ENCODE data around the gene ARMS2.

Gene ARMS2

GRCh38 chr10:122459561-122460273 is 5.3 kb downstream of the ARMS2 start:
- in situ Hi-C loops (cut with HindIII; ENCODE audit: low pct_unique_long_range_greater_than_20kb, low sequenced_read_pairs): no loop called here

GRCh38 chr10:122460891-122461293 is 6.4 kb downstream of the ARMS2 start:
- no peak for TF ChIP-seq JUND (IDR thresholded peaks at IDR 0.05; ENCODE audit: low read depth)
- no peak for DNase-seq (ENCODE audit: low read depth in 1 of 2, low spot score in 1 of 2)
- in situ Hi-C loops (cut with HindIII; ENCODE audit: low pct_unique_long_range_greater_than_20kb, low sequenced_read_pairs): no loop called here

More at GRCh38 chr10:122459561-122460273, 5.3 kb downstream of the ARMS2 start:
- no peak for TF ChIP-seq JUND (IDR thresholded peaks at IDR 0.05; ENCODE audit: low read depth)
- DNase-seq (ENCODE audit: low read depth in 1 of 2, low spot score in 1 of 2): no peak

- TF ChIP-seq JUND (IDR thresholded peaks at IDR 0.05; ENCODE audit: low read depth): no peak
- DNase-seq (ENCODE audit: low read depth in 1 of 2, low spot score in 1 of 2): peak; percentile 33 to 59
- in situ Hi-C loops (cut with HindIII; ENCODE audit: low pct_unique_long_range_greater_than_20kb, low sequenced_read_pairs): no loop called here
Observed at GRCh38 chr10:122461367-122461728, 6.9 kb downstream of the ARMS2 start, which contains the start of gene HTRA1. HTRA1 (plus strand) TSS chr10:122461553; CDS start chr10:122461653, 100 bp downstream.

GRCh38 chr10:122461729-122462532 is 7.5 kb downstream of the ARMS2 start:
- in situ Hi-C loops (cut with HindIII; ENCODE audit: low pct_unique_long_range_greater_than_20kb, low sequenced_read_pairs): no loop called here
- TF ChIP-seq JUND (IDR thresholded peaks at IDR 0.05; ENCODE audit: low read depth): no peak
- DNase-seq (ENCODE audit: low read depth in 1 of 2, low spot score in 1 of 2): peak; percentile 16 to 37

- peak; percentile 19 to 23 for DNase-seq (ENCODE audit: low read depth in 1 of 2, low spot score in 1 of 2)
- TF ChIP-seq JUND (IDR thresholded peaks at IDR 0.05; ENCODE audit: low read depth): no peak
- in situ Hi-C loops (cut with HindIII; ENCODE audit: low pct_unique_long_range_greater_than_20kb, low sequenced_read_pairs): no loop called here
Observed at GRCh38 chr10:122462533-122463465, 8.3 kb downstream of the ARMS2 start.

- DNase-seq (ENCODE audit: low read depth in 1 of 2, low spot score in 1 of 2): no peak
- in situ Hi-C loops (cut with HindIII; ENCODE audit: low pct_unique_long_range_greater_than_20kb, low sequenced_read_pairs): no loop called here
- no peak for TF ChIP-seq JUND (IDR thresholded peaks at IDR 0.05; ENCODE audit: low read depth)
Observed at GRCh38 chr10:122463466-122464249, 9.2 kb downstream of the ARMS2 start.

- DNase-seq (ENCODE audit: low read depth in 1 of 2, low spot score in 1 of 2): no peak
- no peak for TF ChIP-seq JUND (IDR thresholded peaks at IDR 0.05; ENCODE audit: low read depth)
- in situ Hi-C loops (cut with HindIII; ENCODE audit: low pct_unique_long_range_greater_than_20kb, low sequenced_read_pairs): no loop called here
Observed at GRCh38 chr10:122464250-122464510, 9.7 kb downstream of the ARMS2 start.

- in situ Hi-C loops (cut with HindIII; ENCODE audit: low pct_unique_long_range_greater_than_20kb, low sequenced_read_pairs): no loop called here
- DNase-seq (ENCODE audit: low read depth in 1 of 2, low spot score in 1 of 2): no peak
- TF ChIP-seq JUND (IDR thresholded peaks at IDR 0.05; ENCODE audit: low read depth): no peak
Observed at GRCh38 chr10:122464586-122464985, 10.1 kb downstream of the ARMS2 start.

- TF ChIP-seq JUND (IDR thresholded peaks at IDR 0.05; ENCODE audit: low read depth): no peak
- no peak for DNase-seq (ENCODE audit: low read depth in 1 of 2, low spot score in 1 of 2)
- in situ Hi-C loops (cut with HindIII; ENCODE audit: low pct_unique_long_range_greater_than_20kb, low sequenced_read_pairs): no loop called here
Observed at GRCh38 chr10:122465401-122466040, 11.1 kb downstream of the ARMS2 start.

- in situ Hi-C loops (cut with HindIII; ENCODE audit: low pct_unique_long_range_greater_than_20kb, low sequenced_read_pairs): no loop called here
- DNase-seq (ENCODE audit: low read depth in 1 of 2, low spot score in 1 of 2): no peak
Observed at GRCh38 chr10:122466951-122467381, 12.5 kb downstream of the ARMS2 start.

GRCh38 chr10:122467701-122468100 is 13.2 kb downstream of the ARMS2 start:
- in situ Hi-C loops (cut with HindIII; ENCODE audit: low pct_unique_long_range_greater_than_20kb, low sequenced_read_pairs): no loop called here
- DNase-seq (ENCODE audit: low read depth in 1 of 2, low spot score in 1 of 2): no peak
- TF ChIP-seq JUND (IDR thresholded peaks at IDR 0.05; ENCODE audit: low read depth): no peak

More at GRCh38 chr10:122466951-122467381, 12.5 kb downstream of the ARMS2 start:
- TF ChIP-seq JUND (IDR thresholded peaks at IDR 0.05; ENCODE audit: low read depth): no peak
